ENCODE results near the gene PPIC. TPM values are rescaled to one million over a fixed set of nuclear protein-coding genes. Genes with fewer than 3 reads are reported as not detected.

The PPIC gene
- total RNA-seq, 5 donors from 2014 or later (not counting 1 experiment from before 2014, with no cell fraction given): 0.26 TPM; not detected in 4

GRCh38 chr5:123033157-123033671 is 3.3 kb downstream of the PPIC start:
- Histone ChIP-seq H3K9me3 (no peaks in the 10 kb centered on the region), H3K4me3 (ENCODE audit: control insufficient read depth in 1 of 2, extremely low read depth in 1 of 2, low read length in 1 of 2) (no peak overlapping the region), H3K27me3 (replicated peaks in 1 of 2; ENCODE audit: control insufficient read depth in 2 of 2, extremely low read depth in 1 of 2, insufficient read depth in 2 of 2, low read length in 1 of 2) (peaks cover 11 to 36% of the 10 kb centered on the region in 2 experiments), H3K36me3 (ENCODE audit: control insufficient read depth in 2 of 2, extremely low read depth in 1 of 2, insufficient read depth in 1 of 2, low read length in 1 of 2) (no peaks in the 10 kb centered on the region), H3K4me1 (ENCODE audit: control insufficient read depth in 1 of 2, extremely low read depth in 1 of 2, insufficient read depth in 2 of 2, low read length in 2 of 2) (peaks cover 0 to 19% of the 10 kb centered on the region in 2 experiments), H3K27ac (ENCODE audit: low read length) (no peak overlapping the region)
- no peaks in the 10 kb centered on the region for H3K9me3 Mint-ChIP-seq
- ChIA-PET POLR2A (no interaction called here), CTCF (no interaction called here)
- DNase-seq (no peak), ATAC-seq (replicated peaks in 1 of 4) (no peak)
- WGBS (ENCODE audit: insufficient coverage): 77% methylated on average over 4 of the region's 6 CpGs
- peaks cover 11 to 14% (median 12%) of the 10 kb centered on the region in 3 donors for H3K4me1 Mint-ChIP-seq
- no peak overlapping the region for H3K4me3 Mint-ChIP-seq
- no peak overlapping the region for H3K27ac Mint-ChIP-seq
- no peaks in the 10 kb centered on the region for H3K36me3 Mint-ChIP-seq
- H3K27me3 Mint-ChIP-seq: peaks cover 59 to 64% of the 10 kb centered on the region in 2 donors

DNA sequence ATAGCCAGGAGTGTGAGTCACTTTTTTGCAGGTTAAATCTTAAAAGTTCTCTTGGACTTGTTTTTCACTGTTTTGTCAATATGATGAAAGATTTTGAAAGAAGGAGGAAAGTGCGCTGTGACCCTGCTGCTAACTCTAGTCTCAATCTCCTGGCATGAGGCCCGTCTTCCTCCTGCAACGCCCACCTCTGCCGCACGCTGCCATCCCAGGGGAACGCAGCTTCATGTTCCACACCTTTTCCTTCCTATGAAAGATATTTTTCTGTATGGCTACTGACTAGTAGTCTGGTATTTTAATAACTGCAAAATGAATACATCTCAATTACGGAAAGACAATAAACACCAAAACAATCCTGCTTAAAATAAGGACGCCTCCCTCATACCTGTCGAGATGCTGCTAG is 8.3 kb downstream of the PPIC start:
- WGBS (ENCODE audit: insufficient coverage): 92% methylated on average over 2 of the region's 9 CpGs
- no peaks in the 10 kb centered on the region for H3K4me1 Mint-ChIP-seq
- peaks cover 0 to 3% (median 0%) of the 10 kb centered on the region in 3 donors for H3K9me3 Mint-ChIP-seq
- H3K27ac ChIP-seq (ENCODE audit: low read length): no peak overlapping the region
- ATAC-seq (replicated peaks in 1 of 4): no peak
- H3K9me3 ChIP-seq: no peaks in the 10 kb centered on the region
- ChIA-PET POLR2A (no interaction called here), CTCF (no interaction called here)
- no peaks in the 10 kb centered on the region for H3K36me3 Mint-ChIP-seq
- no peak overlapping the region for H3K4me3 Mint-ChIP-seq
- no peaks in the 10 kb centered on the region for H3K4me1 ChIP-seq (ENCODE audit: control insufficient read depth in 1 of 2, extremely low read depth in 1 of 2, insufficient read depth in 2 of 2, low read length in 2 of 2)
- no peak overlapping the region for H3K27ac Mint-ChIP-seq
- no peaks in the 10 kb centered on the region for H3K36me3 ChIP-seq (ENCODE audit: control insufficient read depth in 2 of 2, extremely low read depth in 1 of 2, insufficient read depth in 1 of 2, low read length in 1 of 2)
- H3K4me3 ChIP-seq (ENCODE audit: control insufficient read depth in 1 of 2, extremely low read depth in 1 of 2, low read length in 1 of 2): no peak overlapping the region
- H3K27me3 ChIP-seq (replicated peaks in 1 of 2; ENCODE audit: control insufficient read depth in 2 of 2, extremely low read depth in 1 of 2, insufficient read depth in 2 of 2, low read length in 1 of 2): peaks cover 0 to 10% of the 10 kb centered on the region in 2 experiments
- peaks cover 24 to 36% of the 10 kb centered on the region in 2 donors for H3K27me3 Mint-ChIP-seq
- no peak for DNase-seq

DNA sequence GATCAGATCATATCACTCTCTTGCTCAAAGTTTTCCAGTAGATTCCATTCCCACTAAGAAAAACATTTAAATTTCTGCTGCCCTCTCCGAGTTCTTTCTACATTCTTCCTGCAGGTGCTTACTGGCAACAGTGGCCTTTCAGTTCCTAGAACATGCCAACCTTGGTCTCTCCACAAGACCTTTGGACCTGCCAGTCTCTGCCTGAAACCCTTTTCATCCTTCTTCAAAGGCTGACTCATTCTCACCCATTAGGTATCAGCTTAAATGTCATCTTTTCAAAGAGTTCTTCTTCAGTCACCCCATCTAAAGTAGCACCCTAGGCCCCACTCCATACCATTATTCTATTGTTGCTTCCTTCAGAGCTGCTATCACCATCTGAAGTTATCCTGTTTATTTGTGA is 21.8 kb downstream of the PPIC start:
- H3K27ac Mint-ChIP-seq: no peak overlapping the region
- H3K36me3 ChIP-seq (ENCODE audit: control insufficient read depth in 2 of 2, extremely low read depth in 1 of 2, insufficient read depth in 1 of 2, low read length in 1 of 2): no peaks in the 10 kb centered on the region
- DNase-seq: no peak
- peaks cover 4% of the 10 kb centered on the region for H3K36me3 Mint-ChIP-seq
- peaks cover 0 to 2% of the 10 kb centered on the region in 2 experiments for H3K27me3 ChIP-seq (replicated peaks in 1 of 2; ENCODE audit: control insufficient read depth in 2 of 2, extremely low read depth in 1 of 2, insufficient read depth in 2 of 2, low read length in 1 of 2)
- no peak overlapping the region for H3K4me3 ChIP-seq (ENCODE audit: control insufficient read depth in 1 of 2, extremely low read depth in 1 of 2, low read length in 1 of 2)
- ChIA-PET CTCF (no interaction called here), POLR2A (no interaction called here)
- H3K4me1 Mint-ChIP-seq: no peaks in the 10 kb centered on the region
- 88% methylated on average over 1 of the region's 1 CpG for WGBS (ENCODE audit: insufficient coverage)
- H3K27me3 Mint-ChIP-seq: peaks cover 0 to 7% of the 10 kb centered on the region in 2 donors
- no peak overlapping the region for H3K4me3 Mint-ChIP-seq
- H3K9me3 Mint-ChIP-seq: peaks cover 0 to 4% (median 0%) of the 10 kb centered on the region in 3 donors
- no peak overlapping the region for H3K27ac ChIP-seq (ENCODE audit: low read length)
- no peaks in the 10 kb centered on the region for H3K4me1 ChIP-seq (ENCODE audit: control insufficient read depth in 1 of 2, extremely low read depth in 1 of 2, insufficient read depth in 2 of 2, low read length in 2 of 2)
- ATAC-seq (replicated peaks in 1 of 4): no peak
- no peaks in the 10 kb centered on the region for H3K9me3 ChIP-seq

DNA sequence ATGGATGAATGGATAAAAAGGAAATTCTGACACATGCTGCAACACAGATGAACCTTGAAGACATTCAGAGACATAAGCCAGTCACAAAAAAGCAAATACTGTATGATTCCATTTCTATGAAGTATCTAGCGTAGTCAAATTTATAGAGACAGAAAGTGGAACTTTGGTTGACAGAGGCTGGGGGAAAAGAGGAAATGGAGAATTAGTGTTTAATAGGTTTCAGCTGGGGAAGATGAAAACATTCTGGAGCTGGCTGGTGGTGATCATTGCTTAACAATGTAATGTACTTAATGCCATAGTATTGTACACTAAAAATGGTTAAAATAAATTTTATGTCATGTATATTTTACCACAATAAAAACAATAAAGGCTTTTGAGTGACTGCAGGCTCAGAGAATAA is 24.2 kb downstream of the PPIC start:
- no peak overlapping the region for H3K27ac ChIP-seq (ENCODE audit: low read length)
- H3K9me3 ChIP-seq: no peaks in the 10 kb centered on the region
- no peak overlapping the region for H3K27ac Mint-ChIP-seq
- DNase-seq (no peak), ATAC-seq (replicated peaks in 1 of 4) (no peak)
- peaks cover 7% of the 10 kb centered on the region for H3K36me3 Mint-ChIP-seq
- CTCF ChIA-PET: no interaction called here
- no peak overlapping the region for H3K4me3 Mint-ChIP-seq
- no peaks in the 10 kb centered on the region for H3K36me3 ChIP-seq (ENCODE audit: control insufficient read depth in 2 of 2, extremely low read depth in 1 of 2, insufficient read depth in 1 of 2, low read length in 1 of 2)
- 82% methylated on average over 1 of the region's 1 CpG for WGBS (ENCODE audit: insufficient coverage)
- no peaks in the 10 kb centered on the region for H3K4me1 ChIP-seq (ENCODE audit: control insufficient read depth in 1 of 2, extremely low read depth in 1 of 2, insufficient read depth in 2 of 2, low read length in 2 of 2)
- no peaks in the 10 kb centered on the region for H3K27me3 ChIP-seq (replicated peaks in 1 of 2; ENCODE audit: control insufficient read depth in 2 of 2, extremely low read depth in 1 of 2, insufficient read depth in 2 of 2, low read length in 1 of 2)
- H3K9me3 Mint-ChIP-seq: peaks cover 0 to 4% (median 0%) of the 10 kb centered on the region in 3 donors
- no peaks in the 10 kb centered on the region for H3K4me1 Mint-ChIP-seq
- POLR2A ChIA-PET: interaction anchor here in 1 of 2 donors (1.0 kb wide), 1 partner anchor 430 kb away, joined by 3 read pairs; no protein-coding TSS in a partner anchor
- H3K27me3 Mint-ChIP-seq: peaks cover 0 to 7% of the 10 kb centered on the region in 2 donors
- H3K4me3 ChIP-seq (ENCODE audit: control insufficient read depth in 1 of 2, extremely low read depth in 1 of 2, low read length in 1 of 2): no peak overlapping the region

- WGBS (ENCODE audit: insufficient coverage): 88% methylated on average over 4 of the region's 6 CpGs
- POLR2A ChIA-PET: no interaction called here
- H3K36me3 ChIP-seq (ENCODE audit: control insufficient read depth in 2 of 2, extremely low read depth in 1 of 2, insufficient read depth in 1 of 2, low read length in 1 of 2): no peaks in the 10 kb centered on the region
- H3K4me3 ChIP-seq (ENCODE audit: control insufficient read depth in 1 of 2, extremely low read depth in 1 of 2, low read length in 1 of 2): no peak overlapping the region
- no peak for DNase-seq
- Mint-ChIP-seq H3K27ac (no peak overlapping the region), H3K36me3 (peaks cover 22% of the 10 kb centered on the region), H3K27me3 (no peaks in the 10 kb centered on the region), H3K9me3 (peaks cover 0 to 4% (median 0%) of the 10 kb centered on the region in 3 donors), H3K4me3 (no peak overlapping the region), H3K4me1 (no peaks in the 10 kb centered on the region)
- H3K27me3 ChIP-seq (replicated peaks in 1 of 2; ENCODE audit: control insufficient read depth in 2 of 2, extremely low read depth in 1 of 2, insufficient read depth in 2 of 2, low read length in 1 of 2): no peaks in the 10 kb centered on the region
- H3K27ac ChIP-seq (ENCODE audit: low read length): no peak overlapping the region
- ATAC-seq (replicated peaks in 1 of 4): no peak
- no peaks in the 10 kb centered on the region for H3K9me3 ChIP-seq
- H3K4me1 ChIP-seq (ENCODE audit: control insufficient read depth in 1 of 2, extremely low read depth in 1 of 2, insufficient read depth in 2 of 2, low read length in 2 of 2): no peaks in the 10 kb centered on the region
- CTCF ChIA-PET: no interaction called here
These were observed 28.8 kb downstream of the PPIC start for GRCh38 chr5:123007754-123008153.

- no peaks in the 10 kb centered on the region for H3K36me3 ChIP-seq (ENCODE audit: control insufficient read depth in 2 of 2, extremely low read depth in 1 of 2, insufficient read depth in 1 of 2, low read length in 1 of 2)
- Mint-ChIP-seq H3K4me1 (no peaks in the 10 kb centered on the region), H3K4me3 (no peak overlapping the region), H3K36me3 (peaks cover 22% of the 10 kb centered on the region), H3K27ac (no peak overlapping the region), H3K27me3 (no peaks in the 10 kb centered on the region), H3K9me3 (peaks cover 0 to 3% (median 0%) of the 10 kb centered on the region in 3 donors)
- H3K27ac ChIP-seq (ENCODE audit: low read length): no peak overlapping the region
- POLR2A ChIA-PET: no interaction called here
- H3K4me1 ChIP-seq (ENCODE audit: control insufficient read depth in 1 of 2, extremely low read depth in 1 of 2, insufficient read depth in 2 of 2, low read length in 2 of 2): no peaks in the 10 kb centered on the region
- no peak for DNase-seq
- WGBS (ENCODE audit: insufficient coverage): 90% methylated on average over 2 of the region's 6 CpGs
- no peak for ATAC-seq (replicated peaks in 1 of 4)
- H3K27me3 ChIP-seq (replicated peaks in 1 of 2; ENCODE audit: control insufficient read depth in 2 of 2, extremely low read depth in 1 of 2, insufficient read depth in 2 of 2, low read length in 1 of 2): no peaks in the 10 kb centered on the region
- no peak overlapping the region for H3K4me3 ChIP-seq (ENCODE audit: control insufficient read depth in 1 of 2, extremely low read depth in 1 of 2, low read length in 1 of 2)
- CTCF ChIA-PET: no interaction called here
- no peaks in the 10 kb centered on the region for H3K9me3 ChIP-seq
These were observed 29.3 kb downstream of the PPIC start for GRCh38 chr5:123007182-123007581.

- no peak overlapping the region for H3K4me3 ChIP-seq (ENCODE audit: control insufficient read depth in 1 of 2, extremely low read depth in 1 of 2, low read length in 1 of 2)
- Mint-ChIP-seq H3K9me3 (no peaks in the 10 kb centered on the region), H3K4me1 (peaks cover 0 to 4% (median 0%) of the 10 kb centered on the region in 3 donors), H3K27me3 (no peaks in the 10 kb centered on the region), H3K4me3 (no peak overlapping the region), H3K36me3 (peaks cover 26% of the 10 kb centered on the region), H3K27ac (no peak overlapping the region)
- H3K27ac ChIP-seq (ENCODE audit: low read length): no peak overlapping the region
- H3K4me1 ChIP-seq (ENCODE audit: control insufficient read depth in 1 of 2, extremely low read depth in 1 of 2, insufficient read depth in 2 of 2, low read length in 2 of 2): no peaks in the 10 kb centered on the region
- 79% methylated on average over 3 of the region's 7 CpGs for WGBS (ENCODE audit: insufficient coverage)
- H3K9me3 ChIP-seq: no peaks in the 10 kb centered on the region
- H3K36me3 ChIP-seq (ENCODE audit: control insufficient read depth in 2 of 2, extremely low read depth in 1 of 2, insufficient read depth in 1 of 2, low read length in 1 of 2): no peaks in the 10 kb centered on the region
- ChIA-PET CTCF (no interaction called here), POLR2A (no interaction called here)
- H3K27me3 ChIP-seq (replicated peaks in 1 of 2; ENCODE audit: control insufficient read depth in 2 of 2, extremely low read depth in 1 of 2, insufficient read depth in 2 of 2, low read length in 1 of 2): no peaks in the 10 kb centered on the region
- ATAC-seq (replicated peaks in 1 of 4): no peak
- no peak for DNase-seq
These were observed 34.7 kb downstream of the PPIC start for GRCh38 chr5:123001808-123002207.

All from T-cell (primary cell).